A673 (cell line): ENCODE data around the gene STX7.

ENCODE experiments used
- CTCF ChIP-seq: fragments of 300-800, 200-600 bp; sonication (generic); conservative IDR thresholded peaks from 2 replicates; pipeline ENCODE4 v1.5.1; 2017; ENCODE audit warnings: low read depth, mild to moderate bottlenecking, antibody characterized with exemption, low read length, moderate library complexity, mixed read lengths
- EZH2 ChIP-seq: fragments of 200-600 bp; sonication (generic); IDR thresholded peaks from 2 replicates; pipeline ENCODE4 v1.6.1; 2017; ENCODE audit warnings: borderline replicate concordance, low read depth, mild to moderate bottlenecking, mixed read lengths, antibody characterized with exemption, low read length; ENCODE audit not compliant: poor library complexity, severe bottlenecking

GRCh38 chr6:132537977-132538376 lies 25.1 kb upstream of the STX7 start, which contains the start of gene TAAR9:
- TF ChIP-seq CTCF (no peak), EZH2 (no peak)
